ENCODE data around the gene MRPS33. TPM values are rescaled to one million over a fixed set of nuclear protein-coding genes. Genes with fewer than 3 reads are reported as not detected.
A peak's percentile ranks its signal among the peaks of the same experiment; 100 is the strongest.

The MRPS33 gene
- total RNA-seq, 2 donors from 2014 or later = 73.9 to 101 TPM

- H3K27ac Mint-ChIP-seq = no peak overlapping the region
- DNase-seq (ENCODE audit: low spot score in 2 of 2) = no peak
- H3K9me3 Mint-ChIP-seq = peaks cover 0 to 6% of the 10 kb centered on the region in 2 donors
- ATAC-seq = no peak
- peaks cover 8 to 15% of the 10 kb centered on the region in 2 donors for H3K36me3 Mint-ChIP-seq
These were observed 2.8 kb upstream of the MRPS33 start for GRCh38 chr7:141017555-141017954.

DNA sequence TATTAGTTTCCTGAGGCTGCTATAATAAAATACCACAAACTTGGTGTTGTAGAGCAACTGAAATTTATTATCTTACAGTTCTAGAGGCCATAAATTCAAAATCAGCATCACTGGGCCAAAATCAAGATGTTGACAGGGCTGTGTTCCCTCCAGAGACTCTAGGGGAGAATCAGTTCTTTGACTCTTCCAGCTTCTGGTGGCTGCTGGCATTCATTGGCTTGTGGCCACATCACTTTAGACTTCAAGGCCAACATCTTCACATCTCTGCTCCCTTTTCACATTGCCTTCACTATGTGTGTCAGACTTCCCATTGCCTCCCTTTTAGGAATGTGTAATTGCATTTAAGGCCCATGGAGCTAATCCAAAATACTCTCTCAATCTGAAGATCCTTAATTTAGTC lies 1.6 kb upstream of the MRPS33 start:
- ATAC-seq (no peak), DNase-seq (ENCODE audit: low spot score in 2 of 2) (no peak)
- H3K9me3 Mint-ChIP-seq = peaks cover 0 to 6% of the 10 kb centered on the region in 2 donors
- no peak overlapping the region for H3K27ac Mint-ChIP-seq
- H3K36me3 Mint-ChIP-seq = peaks cover 8 to 15% of the 10 kb centered on the region in 2 donors

DNA sequence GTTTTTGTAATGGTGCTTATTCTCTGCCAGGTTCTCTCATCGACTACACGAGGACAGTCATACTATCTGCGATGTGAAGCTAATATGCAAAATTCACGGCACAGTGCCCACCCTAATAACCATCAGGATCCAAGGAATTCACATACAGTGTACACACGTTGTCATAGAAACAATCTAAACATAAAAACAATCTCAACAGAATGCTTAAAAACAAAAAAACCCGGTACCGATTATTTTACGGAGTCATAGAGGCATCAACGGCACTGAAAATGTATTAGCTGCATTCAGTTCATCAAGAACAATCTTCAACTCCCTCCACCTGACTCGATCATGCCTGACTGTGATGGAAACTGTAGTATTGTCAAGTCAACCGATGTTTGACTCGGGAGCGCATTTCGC lies 628 bp downstream of the MRPS33 start:
- ATAC-seq (peak in 1 of 2 donors; percentile 1), DNase-seq (ENCODE audit: low spot score in 2 of 2) (no peak)
- Mint-ChIP-seq H3K27ac (peak overlapping the region; percentile 97), H3K9me3 (peaks cover 0 to 6% of the 10 kb centered on the region in 2 donors), H3K36me3 (peaks cover 13 to 15% of the 10 kb centered on the region in 2 donors)

- Mint-ChIP-seq H3K9me3 (peaks cover 0 to 6% of the 10 kb centered on the region in 2 donors), H3K27ac (peak overlapping the region; percentile 97), H3K36me3 (peaks cover 14 to 15% of the 10 kb centered on the region in 2 donors)
- DNase-seq (ENCODE audit: low spot score in 2 of 2) (no peak), ATAC-seq (no peak)
These were observed 1.4 kb downstream of the MRPS33 start for GRCh38 chr7:141013345-141013715.

- H3K27ac Mint-ChIP-seq = peak overlapping the region; percentile 97
- peaks cover 0 to 6% of the 10 kb centered on the region in 2 donors for H3K9me3 Mint-ChIP-seq
- ATAC-seq (peak; percentile 36 to 65), DNase-seq (ENCODE audit: low spot score in 2 of 2) (no peak)
- peaks cover 14 to 15% of the 10 kb centered on the region in 2 donors for H3K36me3 Mint-ChIP-seq
These were observed 1.9 kb downstream of the MRPS33 start for GRCh38 chr7:141012696-141013344.

DNA sequence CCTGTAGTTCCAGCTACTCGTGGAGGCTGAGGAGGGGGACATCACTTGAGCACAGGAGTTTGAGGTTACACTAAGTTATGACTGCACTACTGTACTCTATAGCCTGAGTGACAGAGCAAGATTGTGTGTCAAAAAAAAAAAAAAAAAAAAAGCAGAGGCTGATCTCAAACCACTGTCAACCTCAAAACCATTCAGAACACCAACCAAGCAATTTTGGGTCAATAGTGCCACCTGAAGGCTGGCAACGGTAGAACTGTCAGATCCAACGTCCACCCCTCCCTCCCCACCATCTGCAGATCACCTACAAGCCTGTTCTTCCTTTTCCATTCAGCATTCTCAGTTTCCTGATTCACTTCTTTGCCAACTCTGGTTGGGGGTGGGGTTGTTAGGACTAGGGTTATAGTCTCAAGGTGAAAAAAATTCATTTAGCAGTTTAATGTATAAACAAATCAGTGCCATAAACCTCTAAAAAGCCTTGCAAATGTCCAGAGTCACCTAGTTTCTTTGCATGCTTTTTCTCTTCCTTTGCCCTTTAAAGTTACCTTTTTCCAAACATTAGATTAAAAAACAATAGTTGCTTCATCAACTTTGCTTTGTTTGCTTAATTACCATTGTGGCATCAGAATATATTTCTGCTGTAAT lies 2.6 kb downstream of the MRPS33 start:
- Mint-ChIP-seq H3K9me3 (peaks cover 0 to 6% of the 10 kb centered on the region in 2 donors), H3K36me3 (peaks cover 14 to 15% of the 10 kb centered on the region in 2 donors), H3K27ac (peak overlapping the region; percentile 97)
- ATAC-seq (peak; percentile 8 to 41), DNase-seq (ENCODE audit: low spot score in 2 of 2) (peak; percentile 63 to 75)

GRCh38 chr7:141011443-141011842 lies 3.3 kb downstream of the MRPS33 start:
- Mint-ChIP-seq H3K9me3 (peaks cover 0 to 4% of the 10 kb centered on the region in 2 donors), H3K27ac (peak overlapping the region; percentile 97), H3K36me3 (peaks cover 15 to 16% of the 10 kb centered on the region in 2 donors)
- no peak for DNase-seq (ENCODE audit: low spot score in 2 of 2)
- ATAC-seq = no peak

GRCh38 chr7:141003172-141004065 lies 11.3 kb downstream of the MRPS33 start:
- peaks cover 0 to 4% of the 10 kb centered on the region in 2 donors for H3K36me3 Mint-ChIP-seq
- no peaks in the 10 kb centered on the region for H3K9me3 Mint-ChIP-seq
- ATAC-seq (no peak), DNase-seq (ENCODE audit: low spot score in 2 of 2) (no peak)
- H3K27ac Mint-ChIP-seq = no peak overlapping the region

DNA sequence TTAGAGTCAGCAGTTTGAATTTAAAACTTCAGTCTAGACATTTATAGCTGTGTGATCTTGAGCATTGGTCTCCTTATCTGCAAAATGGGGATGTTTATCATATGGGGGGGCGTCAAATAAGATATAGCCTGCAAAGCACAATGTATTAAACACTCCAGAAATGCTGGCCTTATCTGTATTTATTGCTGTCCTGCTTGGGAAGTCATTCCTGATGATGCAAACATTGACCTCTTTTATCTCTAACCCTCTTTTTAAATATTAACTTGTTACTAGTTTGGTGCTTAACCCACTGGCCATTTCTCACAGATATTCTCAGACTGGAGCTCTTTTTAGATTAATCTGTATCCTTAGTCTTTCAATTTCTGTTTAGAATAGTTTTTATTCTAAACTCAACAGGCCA lies 13.2 kb downstream of the MRPS33 start:
- ATAC-seq (no peak), DNase-seq (ENCODE audit: low spot score in 2 of 2) (no peak)
- Mint-ChIP-seq H3K36me3 (peaks cover 0 to 3% of the 10 kb centered on the region in 2 donors), H3K27ac (no peak overlapping the region), H3K9me3 (no peaks in the 10 kb centered on the region)

GRCh38 chr7:141001122-141001521 lies 13.6 kb downstream of the MRPS33 start:
- Mint-ChIP-seq H3K27ac (no peak overlapping the region), H3K9me3 (no peaks in the 10 kb centered on the region), H3K36me3 (no peaks in the 10 kb centered on the region)
- ATAC-seq = no peak
- no peak for DNase-seq (ENCODE audit: low spot score in 2 of 2)

- no peaks in the 10 kb centered on the region for H3K36me3 Mint-ChIP-seq
- H3K27ac Mint-ChIP-seq = no peak overlapping the region
- no peaks in the 10 kb centered on the region for H3K9me3 Mint-ChIP-seq
- DNase-seq (ENCODE audit: low spot score in 2 of 2) = no peak
- no peak for ATAC-seq
These were observed 16.0 kb downstream of the MRPS33 start for GRCh38 chr7:140998715-140999114.

GRCh38 chr7:140992422-140992821 lies 22.3 kb downstream of the MRPS33 start:
- ATAC-seq = no peak

GRCh38 chr7:140990193-140990962 lies 24.4 kb downstream of the MRPS33 start:
- Mint-ChIP-seq H3K27ac (no peak overlapping the region), H3K36me3 (no peaks in the 10 kb centered on the region), H3K9me3 (no peaks in the 10 kb centered on the region)
- DNase-seq (ENCODE audit: low spot score in 2 of 2) = no peak
- no peak for ATAC-seq

More at GRCh38 chr7:140992422-140992821, 22.3 kb downstream of the MRPS33 start:
- H3K9me3 Mint-ChIP-seq = no peaks in the 10 kb centered on the region
- no peak for DNase-seq (ENCODE audit: low spot score in 2 of 2)
- no peak overlapping the region for H3K27ac Mint-ChIP-seq
- no peaks in the 10 kb centered on the region for H3K36me3 Mint-ChIP-seq

GRCh38 chr7:140989068-140989467 lies 25.7 kb downstream of the MRPS33 start:
- no peak overlapping the region for H3K27ac Mint-ChIP-seq
- ATAC-seq = no peak
- no peaks in the 10 kb centered on the region for H3K36me3 Mint-ChIP-seq

DNA sequence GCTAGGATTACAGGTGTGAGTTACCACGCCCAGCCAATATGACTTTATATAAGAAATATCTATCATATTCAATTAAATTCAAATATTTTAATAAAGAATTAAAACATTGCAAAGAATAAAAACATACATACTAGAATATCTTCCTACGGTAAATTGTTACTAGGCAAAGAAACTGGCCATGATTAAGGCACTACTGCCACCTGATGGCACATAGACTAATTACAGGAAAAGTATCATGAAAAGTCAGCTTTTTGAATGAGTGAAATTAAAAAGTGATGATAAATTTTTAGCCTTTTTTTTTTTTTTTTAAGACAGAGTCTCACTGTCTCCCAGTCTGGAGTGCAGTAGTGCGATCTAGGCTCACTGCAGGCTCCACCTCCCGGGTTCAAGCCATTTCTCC lies 30.9 kb downstream of the MRPS33 start:
- no peaks in the 10 kb centered on the region for H3K9me3 Mint-ChIP-seq
- H3K36me3 Mint-ChIP-seq = no peaks in the 10 kb centered on the region
- ATAC-seq (no peak), DNase-seq (ENCODE audit: low spot score in 2 of 2) (peak in 1 of 2 donors; percentile 15)
- H3K27ac Mint-ChIP-seq = no peak overlapping the region

More at GRCh38 chr7:140989068-140989467, 25.7 kb downstream of the MRPS33 start:
- H3K9me3 Mint-ChIP-seq = no peaks in the 10 kb centered on the region
- DNase-seq (ENCODE audit: low spot score in 2 of 2) = no peak

DNA sequence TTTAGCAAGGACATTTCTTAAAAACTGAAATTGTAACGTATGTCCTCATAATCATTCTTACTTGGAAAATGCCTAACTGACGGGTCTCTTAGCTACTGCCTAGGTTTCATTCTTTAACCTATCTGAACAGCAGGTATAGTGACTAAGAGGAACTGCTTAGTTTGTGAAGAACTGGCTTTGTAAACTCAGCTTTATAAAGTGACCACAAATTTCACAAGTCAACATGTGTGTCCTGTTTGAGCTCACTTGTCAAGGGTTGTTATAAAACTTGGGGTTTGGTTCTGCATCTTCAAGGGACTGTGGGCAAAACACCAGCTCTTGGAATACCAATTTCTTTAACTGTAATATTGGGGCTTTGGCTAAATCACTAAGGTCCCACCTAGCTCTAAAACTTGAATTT lies 32.2 kb downstream of the MRPS33 start:
- Mint-ChIP-seq H3K9me3 (no peaks in the 10 kb centered on the region), H3K27ac (no peak overlapping the region), H3K36me3 (no peaks in the 10 kb centered on the region)
- DNase-seq (ENCODE audit: low spot score in 2 of 2) (no peak), ATAC-seq (no peak)
